GM19395 (cell line): Measurements from ENCODE around the gene SLC22A23.

Source experiments
- ATAC-seq: cut with Tn5 transposase; IDR thresholded peaks from one replicate; pipeline ENCODE4 v1.9.1; 2021; ENCODE audit warnings: mild to moderate bottlenecking, moderate library complexity; ENCODE audit not compliant: unreplicated experiment

Gene SLC22A23

GRCh38 chr6:3323148-3323547 lies 133.7 kb downstream of the SLC22A23 start:
- no peak for ATAC-seq

GRCh38 chr6:3322366-3322890 lies 134.4 kb downstream of the SLC22A23 start:
- ATAC-seq: no peak

GRCh38 chr6:3321875-3322274 lies 135.0 kb downstream of the SLC22A23 start:
- ATAC-seq: no peak

GRCh38 chr6:3321042-3321441 lies 135.8 kb downstream of the SLC22A23 start:
- no peak for ATAC-seq

- no peak for ATAC-seq
Observed at GRCh38 chr6:3320238-3320811, 136.5 kb downstream of the SLC22A23 start.

GRCh38 chr6:3319610-3320200 lies 137.1 kb downstream of the SLC22A23 start:
- no peak for ATAC-seq

GRCh38 chr6:3318821-3319540 lies 137.9 kb downstream of the SLC22A23 start:
- ATAC-seq: no peak

GRCh38 chr6:3318226-3318625 lies 138.6 kb downstream of the SLC22A23 start:
- ATAC-seq: no peak

GRCh38 chr6:3317741-3318211 lies 139.1 kb downstream of the SLC22A23 start:
- ATAC-seq: no peak

- no peak for ATAC-seq
Observed at GRCh38 chr6:3316818-3317217, 140.0 kb downstream of the SLC22A23 start.

- ATAC-seq: no peak
Observed at GRCh38 chr6:3316331-3316730, 140.5 kb downstream of the SLC22A23 start.

GRCh38 chr6:3315841-3316240 lies 141.0 kb downstream of the SLC22A23 start:
- no peak for ATAC-seq

- ATAC-seq: no peak
Observed at GRCh38 chr6:3314621-3315467, 142.0 kb downstream of the SLC22A23 start.

- ATAC-seq: no peak
Observed at GRCh38 chr6:3314176-3314575, 142.7 kb downstream of the SLC22A23 start.

- ATAC-seq: no peak
Observed at GRCh38 chr6:3312604-3313231, 144.1 kb downstream of the SLC22A23 start.

GRCh38 chr6:3311826-3312225 lies 145.0 kb downstream of the SLC22A23 start:
- ATAC-seq: no peak

- ATAC-seq: no peak
Observed at GRCh38 chr6:3310703-3311102, 146.1 kb downstream of the SLC22A23 start.

GRCh38 chr6:3310051-3310448 lies 146.8 kb downstream of the SLC22A23 start:
- no peak for ATAC-seq

- no peak for ATAC-seq
Observed at GRCh38 chr6:3309391-3310050, 147.3 kb downstream of the SLC22A23 start.

GRCh38 chr6:3308106-3308505 lies 148.7 kb downstream of the SLC22A23 start:
- no peak for ATAC-seq
